Measurements from ENCODE around the gene FBXW2.

DNA sequence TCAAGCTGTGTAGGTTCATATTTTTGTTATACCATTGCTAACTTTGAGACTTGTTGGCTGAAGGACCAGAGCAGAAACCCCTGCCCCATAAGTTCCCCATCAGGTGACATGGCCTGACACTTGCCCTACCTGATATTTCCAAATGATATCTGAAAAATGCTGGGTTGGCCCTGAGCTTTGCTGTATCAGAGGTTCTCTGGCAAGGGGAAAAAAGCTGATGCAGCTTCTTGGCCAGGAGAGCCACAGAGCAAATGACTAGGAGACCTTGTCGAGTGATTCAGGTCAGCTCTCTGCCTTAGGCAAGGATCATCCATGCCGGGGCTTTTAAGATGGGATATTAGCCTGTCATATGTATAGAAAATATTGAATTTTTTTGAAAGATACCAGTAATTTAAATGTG, 76.0 kb downstream of the FBXW2 start:
- TF ChIP-seq, protein P1, sequence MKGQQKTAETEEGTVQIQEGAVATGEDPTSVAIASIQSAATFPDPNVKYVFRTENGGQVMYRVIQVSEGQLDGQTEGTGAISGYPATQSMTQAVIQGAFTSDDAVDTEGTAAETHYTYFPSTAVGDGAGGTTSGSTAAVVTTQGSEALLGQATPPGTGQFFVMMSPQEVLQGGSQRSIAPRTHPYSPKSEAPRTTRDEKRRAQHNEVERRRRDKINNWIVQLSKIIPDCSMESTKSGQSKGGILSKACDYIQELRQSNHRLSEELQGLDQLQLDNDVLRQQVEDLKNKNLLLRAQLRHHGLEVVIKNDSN (IDR thresholded peaks at IDR 0.05) = no peak
- TF ChIP-seq CEBPB (IDR thresholded peaks at IDR 0.05) = no peak
- TF ChIP-seq, protein P2, sequence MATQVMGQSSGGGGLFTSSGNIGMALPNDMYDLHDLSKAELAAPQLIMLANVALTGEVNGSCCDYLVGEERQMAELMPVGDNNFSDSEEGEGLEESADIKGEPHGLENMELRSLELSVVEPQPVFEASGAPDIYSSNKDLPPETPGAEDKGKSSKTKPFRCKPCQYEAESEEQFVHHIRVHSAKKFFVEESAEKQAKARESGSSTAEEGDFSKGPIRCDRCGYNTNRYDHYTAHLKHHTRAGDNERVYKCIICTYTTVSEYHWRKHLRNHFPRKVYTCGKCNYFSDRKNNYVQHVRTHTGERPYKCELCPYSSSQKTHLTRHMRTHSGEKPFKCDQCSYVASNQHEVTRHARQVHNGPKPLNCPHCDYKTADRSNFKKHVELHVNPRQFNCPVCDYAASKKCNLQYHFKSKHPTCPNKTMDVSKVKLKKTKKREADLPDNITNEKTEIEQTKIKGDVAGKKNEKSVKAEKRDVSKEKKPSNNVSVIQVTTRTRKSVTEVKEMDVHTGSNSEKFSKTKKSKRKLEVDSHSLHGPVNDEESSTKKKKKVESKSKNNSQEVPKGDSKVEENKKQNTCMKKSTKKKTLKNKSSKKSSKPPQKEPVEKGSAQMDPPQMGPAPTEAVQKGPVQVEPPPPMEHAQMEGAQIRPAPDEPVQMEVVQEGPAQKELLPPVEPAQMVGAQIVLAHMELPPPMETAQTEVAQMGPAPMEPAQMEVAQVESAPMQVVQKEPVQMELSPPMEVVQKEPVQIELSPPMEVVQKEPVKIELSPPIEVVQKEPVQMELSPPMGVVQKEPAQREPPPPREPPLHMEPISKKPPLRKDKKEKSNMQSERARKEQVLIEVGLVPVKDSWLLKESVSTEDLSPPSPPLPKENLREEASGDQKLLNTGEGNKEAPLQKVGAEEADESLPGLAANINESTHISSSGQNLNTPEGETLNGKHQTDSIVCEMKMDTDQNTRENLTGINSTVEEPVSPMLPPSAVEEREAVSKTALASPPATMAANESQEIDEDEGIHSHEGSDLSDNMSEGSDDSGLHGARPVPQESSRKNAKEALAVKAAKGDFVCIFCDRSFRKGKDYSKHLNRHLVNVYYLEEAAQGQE (IDR thresholded peaks at IDR 0.05; ENCODE audit: low read depth) = no peak
